GM10847 (cell line): Measurements from ENCODE around the gene TCFL5.

Source experiments
- POLR2A ChIP-seq: IDR thresholded peaks from 2 replicates; pipeline ENCODE4 v1.6.1; 2011; ENCODE audit not compliant: insufficient read length; ENCODE audit errors: extremely low read depth

TCFL5 gene

DNA sequence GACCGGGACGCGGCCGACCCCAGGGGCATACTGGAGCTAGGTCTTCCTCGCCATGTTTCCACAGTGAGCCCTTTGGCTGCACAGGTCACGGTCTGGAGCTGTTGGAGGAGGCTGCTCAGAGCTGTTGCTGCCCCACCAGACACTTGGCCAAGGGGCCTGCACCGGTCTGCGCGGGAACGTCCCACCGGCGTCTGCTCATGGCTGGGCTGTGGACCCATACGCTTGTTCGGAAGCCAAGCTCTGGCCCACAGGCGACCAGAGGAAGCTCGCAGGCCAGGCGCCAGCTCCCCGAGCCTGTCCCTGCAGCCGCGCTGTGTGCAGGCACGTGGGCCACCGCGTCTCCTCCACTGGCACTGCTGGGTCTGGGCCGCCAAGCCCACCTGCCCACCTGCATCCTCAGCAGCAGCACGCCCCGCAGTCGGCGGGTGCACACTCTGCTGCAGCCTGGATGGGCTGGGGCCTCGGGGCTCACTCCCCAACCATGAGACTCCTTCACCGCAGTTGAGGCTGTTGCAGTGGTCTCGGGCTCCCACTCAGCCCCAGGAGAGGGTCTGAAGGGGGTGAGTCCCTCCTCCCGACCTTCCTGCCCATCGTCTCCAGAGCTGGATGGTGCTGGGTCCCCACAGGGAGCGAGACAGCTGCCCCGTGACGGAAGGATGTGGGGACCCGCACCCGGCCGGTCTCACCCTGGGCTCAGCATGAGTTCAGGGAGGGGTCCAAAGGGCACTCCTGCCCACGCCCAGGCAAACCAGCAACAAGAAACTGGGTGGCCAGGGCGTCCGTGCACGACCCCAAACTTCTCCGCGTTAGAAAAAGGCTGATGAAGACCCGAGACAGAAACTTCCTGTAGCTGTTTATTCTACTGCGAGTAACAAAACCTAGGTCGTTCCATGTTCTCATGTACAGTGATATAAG, 15.5 kb upstream of the TCFL5 start:
- TF ChIP-seq POLR2A = no peak

- no peak for TF ChIP-seq POLR2A
Observed at GRCh38 chr20:62876501-62876901, 14.9 kb upstream of the TCFL5 start.

- no peak for TF ChIP-seq POLR2A
Observed at GRCh38 chr20:62875419-62876361, 14.1 kb upstream of the TCFL5 start.

- TF ChIP-seq POLR2A = no peak
Observed at GRCh38 chr20:62874964-62875344, 13.3 kb upstream of the TCFL5 start.

GRCh38 chr20:62873280-62873679, 11.7 kb upstream of the TCFL5 start:
- no peak for TF ChIP-seq POLR2A

GRCh38 chr20:62872862-62873261, 11.2 kb upstream of the TCFL5 start:
- TF ChIP-seq POLR2A = no peak

DNA sequence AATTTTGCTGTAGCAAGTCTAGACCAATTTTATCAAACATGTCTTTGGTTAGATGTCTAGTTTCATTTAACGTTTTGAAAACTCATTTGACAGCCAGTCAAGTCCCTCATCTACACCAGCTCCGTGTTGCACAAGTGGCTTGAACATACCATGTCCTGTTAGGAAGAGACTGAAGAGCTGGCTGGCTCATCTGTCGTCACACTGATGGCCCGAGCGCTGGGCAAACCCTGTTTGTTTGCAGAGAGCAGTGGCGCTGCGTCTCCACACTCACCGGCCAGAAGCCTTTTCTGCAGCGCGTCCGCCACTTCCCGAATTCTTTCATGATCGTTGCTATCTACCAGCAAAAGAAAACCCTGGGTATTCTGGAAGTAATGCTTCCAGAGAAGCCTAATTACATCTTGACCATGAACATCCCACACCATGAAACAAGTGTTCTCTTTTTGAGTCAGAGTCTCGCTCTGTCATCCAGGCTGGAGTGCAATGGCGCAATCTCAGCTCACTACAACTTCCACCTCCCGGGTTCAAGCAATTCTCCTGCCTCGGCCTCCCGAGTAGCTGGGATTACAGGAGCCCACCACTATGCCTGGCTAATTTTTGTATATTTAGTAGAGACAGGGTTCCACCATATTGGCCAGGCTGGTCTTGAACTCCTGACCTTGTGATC, 10.7 kb upstream of the TCFL5 start:
- TF ChIP-seq POLR2A = no peak

DNA sequence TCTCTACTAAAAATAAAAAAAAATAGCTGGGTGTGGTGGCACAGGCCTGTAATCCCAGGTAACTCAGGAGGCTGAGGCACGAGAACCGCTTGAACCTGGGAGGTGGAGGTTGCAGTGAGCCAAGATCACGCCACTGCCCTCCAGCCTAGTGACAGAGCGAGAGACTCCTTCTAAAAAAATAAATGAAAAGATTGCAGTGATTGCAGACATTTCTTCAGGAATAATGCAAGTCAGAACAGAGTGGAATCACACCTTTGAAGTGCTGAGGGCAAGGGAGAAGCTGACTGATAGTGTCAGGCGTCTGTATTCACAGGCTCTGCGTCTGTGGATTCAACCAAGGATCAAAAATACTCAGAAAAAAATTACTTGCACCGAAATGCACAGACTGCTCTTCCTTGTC, 2.6 kb upstream of the TCFL5 start:
- TF ChIP-seq POLR2A = no peak

- TF ChIP-seq POLR2A = no peak
Observed at GRCh38 chr20:62860924-62861691, 514 bp downstream of the TCFL5 start.

GRCh38 chr20:62860391-62860923, 1.2 kb downstream of the TCFL5 start:
- TF ChIP-seq POLR2A = no peak

DNA sequence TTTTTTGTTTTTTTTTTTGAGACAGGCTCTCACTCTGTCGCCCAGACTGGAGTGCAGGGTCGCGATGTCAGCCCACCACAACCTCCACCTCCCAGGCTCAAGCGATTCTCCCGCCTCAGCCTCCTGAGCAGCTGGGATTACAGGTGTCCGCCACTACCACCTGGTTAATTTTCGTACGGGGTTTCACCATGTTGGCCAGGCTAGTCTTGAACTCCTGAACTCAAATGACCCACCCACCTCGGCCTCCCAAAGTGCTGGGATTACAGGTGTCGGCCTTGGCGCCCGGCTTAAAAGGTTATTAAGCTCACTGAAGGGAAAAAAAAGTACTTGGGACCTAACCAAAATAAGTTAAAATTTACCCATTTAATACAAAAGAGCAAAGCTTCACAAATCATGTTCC, 1.9 kb downstream of the TCFL5 start:
- TF ChIP-seq POLR2A = no peak

DNA sequence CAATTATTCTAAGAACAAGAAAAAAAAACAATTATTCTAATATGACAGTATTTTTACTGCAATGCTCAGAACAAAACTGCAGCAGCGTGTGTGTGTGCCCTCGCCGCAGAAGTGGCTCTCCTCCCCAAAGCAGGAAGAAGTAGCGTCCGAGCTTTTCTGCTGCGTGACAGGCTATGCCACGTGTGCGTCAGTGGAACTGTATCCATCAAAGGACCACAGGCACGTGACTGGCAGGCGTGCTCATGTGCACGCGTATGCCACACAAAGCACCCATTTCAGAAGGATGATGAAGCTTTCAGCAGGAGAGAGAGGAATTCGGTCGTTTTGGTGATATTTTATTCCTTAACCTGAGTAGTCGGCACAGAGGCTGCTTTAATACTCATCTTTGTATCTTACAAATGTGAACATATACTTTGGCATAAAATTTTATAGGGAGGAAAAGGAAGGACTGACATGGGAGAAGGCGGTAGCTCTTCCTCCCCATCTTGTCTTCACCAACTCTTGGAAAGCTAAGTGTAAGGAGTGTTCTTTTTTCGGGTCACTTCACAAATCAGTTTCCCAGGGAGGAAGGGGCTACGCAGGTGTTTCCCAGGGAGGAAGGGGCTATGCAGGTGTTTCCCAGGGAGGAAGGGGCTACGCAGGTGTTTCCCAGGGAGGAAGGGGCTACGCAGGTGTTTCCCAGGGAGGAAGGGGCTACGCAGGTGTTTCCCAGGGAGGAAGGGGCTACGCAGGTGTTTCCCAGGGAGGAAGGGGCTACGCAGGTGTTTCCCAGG, 3.4 kb downstream of the TCFL5 start:
- TF ChIP-seq POLR2A = no peak

GRCh38 chr20:62856931-62857619, 4.5 kb downstream of the TCFL5 start:
- no peak for TF ChIP-seq POLR2A
